Stimulated activated CD4-positive, alpha-beta T cell treated with anti-CD3 and anti-CD28 coated beads, TNF-alpha, amount 100 ng/mL, for 48 hours (primary cell): ENCODE data around the gene CEP170B.
"Not testable (repeated sequence)": the region's sequence is repeated elsewhere in the genome, so short reads cannot be mapped to it uniquely, and the experiment has no call there.

Source experiments
- DNase-seq, 3 donors: peaks; one replicate each; pipeline ENCODE4 v3.0.0-alpha.2; 2020; ENCODE audit warnings: low read depth in 3 of 3

The CEP170B gene

DNA sequence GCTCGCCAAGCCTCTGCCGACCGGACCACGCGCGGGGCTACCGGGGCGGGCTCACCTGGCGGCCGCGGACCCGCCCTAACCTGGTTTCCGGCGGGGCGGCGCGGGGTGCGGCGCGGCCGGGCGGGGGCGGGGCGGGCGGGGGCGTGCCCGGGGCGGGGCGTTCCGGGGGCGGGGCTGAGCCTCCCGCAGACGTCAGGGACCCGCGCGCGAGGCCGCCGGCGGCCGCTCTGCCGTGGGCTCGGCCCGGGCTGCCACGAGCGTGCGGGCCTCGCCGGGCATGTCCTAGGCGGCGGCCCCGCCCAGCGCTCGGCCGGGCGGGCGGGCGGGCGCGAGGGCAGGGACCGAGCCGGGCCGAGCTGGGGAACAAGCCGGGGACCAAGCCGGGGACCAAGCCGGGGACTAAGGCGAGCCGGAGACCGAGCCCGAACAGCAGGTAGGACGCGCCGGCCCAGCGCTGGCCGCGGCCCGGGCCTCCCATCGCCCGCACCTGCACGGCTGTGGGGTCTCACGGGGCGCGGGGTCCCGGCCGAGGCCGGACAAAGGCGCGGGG is at the start of gene CEP170B:
CEP170B (plus strand) TSS at position 188 of the 550 bp plus-strand sequence. CDS start 3,183 bp downstream, outside the sequence.
- peak in 1 of 3 donors; percentile 27 for DNase-seq

DNA sequence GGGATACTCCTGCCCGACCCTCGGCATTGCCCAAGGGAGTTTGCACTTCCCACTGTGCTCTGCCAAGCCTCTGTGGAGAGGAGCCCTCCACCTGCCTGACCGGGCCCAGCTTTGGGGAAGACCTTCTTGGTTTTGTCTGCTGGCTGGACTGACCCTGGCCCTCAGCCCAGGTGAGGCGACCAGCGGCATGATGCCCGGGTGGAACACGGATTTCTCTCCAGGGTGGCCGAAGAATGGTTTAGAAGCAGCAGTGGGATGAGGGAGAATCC is 48.5 kb upstream of the CEP170B start:
- DNase-seq: no peak

DNA sequence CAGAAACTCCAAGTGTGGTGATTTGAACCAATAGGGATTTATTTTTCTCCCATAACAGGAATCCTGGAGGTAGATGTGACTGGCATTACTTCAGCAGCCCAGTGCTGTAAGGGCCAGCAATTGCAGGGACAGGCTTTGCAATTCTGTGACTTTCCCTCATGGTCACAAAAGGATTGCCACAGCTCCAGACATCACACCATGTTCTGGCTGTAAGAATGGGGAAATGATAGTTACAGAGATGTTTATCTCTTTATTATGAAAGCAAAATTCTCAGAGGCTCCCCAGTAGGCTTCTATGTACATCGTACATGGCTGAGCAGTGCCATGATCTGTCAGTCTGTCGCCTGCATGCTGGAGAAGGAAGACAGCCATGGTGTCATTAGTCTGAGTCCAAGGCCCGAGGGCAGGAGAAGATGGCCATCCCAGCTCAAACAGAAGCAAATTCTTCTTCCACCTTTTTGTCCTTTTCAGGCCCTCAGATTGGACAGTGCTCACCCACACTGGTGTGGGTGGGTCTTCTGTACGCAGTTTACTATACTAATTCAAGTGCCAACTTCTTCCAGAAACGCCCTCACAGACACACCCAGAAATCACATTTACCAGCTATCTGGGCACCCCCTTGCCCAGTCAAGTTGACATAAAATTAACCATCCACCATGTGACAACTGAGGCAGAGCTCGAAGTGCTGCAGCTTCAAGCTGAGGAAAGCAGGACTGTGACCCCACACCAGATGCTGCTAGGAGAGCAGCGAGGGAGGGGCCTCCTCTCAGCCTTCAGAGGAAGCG is 46.9 kb upstream of the CEP170B start:
- DNase-seq: no peak

DNA sequence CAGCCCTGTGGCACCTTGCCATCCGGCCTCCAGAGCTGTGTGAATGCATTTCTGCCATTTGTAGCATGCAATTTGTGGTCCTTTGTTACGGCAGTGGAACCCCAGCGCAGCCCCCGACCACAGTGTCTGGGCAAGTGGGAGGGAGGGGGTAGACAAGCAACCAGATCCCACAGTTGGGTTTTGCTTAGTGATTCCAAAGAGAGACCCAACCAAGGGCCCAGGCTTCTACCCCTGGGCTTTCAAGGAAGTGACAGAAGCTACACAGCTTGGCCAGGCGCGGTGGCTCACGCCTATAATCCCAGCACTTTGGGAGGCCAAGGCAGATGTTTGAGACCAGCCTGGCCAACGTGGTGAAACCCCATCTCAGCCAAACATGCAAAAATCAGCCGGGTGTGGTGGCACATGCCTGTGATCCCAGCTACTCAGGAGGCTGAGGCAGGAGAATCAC is 46.3 kb upstream of the CEP170B start:
- no peak for DNase-seq

DNA sequence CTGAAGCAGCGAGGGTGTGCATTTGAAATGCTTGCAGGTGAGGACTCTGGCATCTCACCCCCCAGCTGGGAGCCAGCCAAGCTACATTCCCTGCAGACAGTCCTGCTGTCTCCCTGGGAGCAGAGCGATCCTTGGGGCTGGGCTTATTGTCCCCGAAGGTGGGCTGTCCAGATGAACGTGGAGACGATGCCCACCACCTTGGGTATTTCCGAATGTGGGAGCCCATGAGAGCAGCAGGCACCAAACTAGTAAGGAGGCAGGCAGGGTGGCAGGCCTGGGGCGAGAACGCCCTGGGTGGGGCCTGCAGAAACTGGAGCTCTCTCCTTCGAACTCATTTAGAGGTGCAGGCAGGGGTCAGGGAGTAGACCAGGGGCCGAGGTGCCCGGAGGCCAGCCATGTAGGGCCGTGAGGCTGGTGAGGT is 45.7 kb upstream of the CEP170B start:
- no peak for DNase-seq

DNA sequence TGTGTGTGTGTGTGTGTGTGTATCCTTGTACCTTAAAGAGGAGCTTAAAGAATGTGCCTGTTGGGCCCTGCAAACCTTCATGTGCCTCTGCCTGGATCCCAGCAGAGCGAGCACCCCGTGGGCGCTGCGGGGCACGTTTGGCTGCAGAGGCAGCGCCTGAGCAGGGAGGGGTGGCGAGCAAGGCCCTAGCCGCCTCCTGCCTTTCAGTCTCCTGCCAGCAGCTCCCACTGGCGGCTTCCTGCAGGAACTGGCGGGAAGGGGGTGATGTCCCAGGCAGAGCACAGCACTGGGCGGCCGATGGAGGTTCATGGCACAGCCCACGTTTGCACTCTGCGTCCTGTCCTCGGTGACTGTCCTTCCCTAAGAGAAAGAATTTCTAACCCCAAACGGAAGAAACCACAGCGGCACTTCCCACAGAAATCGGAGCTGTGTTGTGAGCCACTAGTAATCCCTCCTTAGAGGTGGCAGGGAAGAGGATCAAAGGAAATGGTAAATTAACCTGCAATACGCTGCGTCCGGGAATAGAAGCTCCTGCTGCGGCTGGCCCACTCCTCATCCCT is 44.3 kb upstream of the CEP170B start:
- no peak for DNase-seq

DNA sequence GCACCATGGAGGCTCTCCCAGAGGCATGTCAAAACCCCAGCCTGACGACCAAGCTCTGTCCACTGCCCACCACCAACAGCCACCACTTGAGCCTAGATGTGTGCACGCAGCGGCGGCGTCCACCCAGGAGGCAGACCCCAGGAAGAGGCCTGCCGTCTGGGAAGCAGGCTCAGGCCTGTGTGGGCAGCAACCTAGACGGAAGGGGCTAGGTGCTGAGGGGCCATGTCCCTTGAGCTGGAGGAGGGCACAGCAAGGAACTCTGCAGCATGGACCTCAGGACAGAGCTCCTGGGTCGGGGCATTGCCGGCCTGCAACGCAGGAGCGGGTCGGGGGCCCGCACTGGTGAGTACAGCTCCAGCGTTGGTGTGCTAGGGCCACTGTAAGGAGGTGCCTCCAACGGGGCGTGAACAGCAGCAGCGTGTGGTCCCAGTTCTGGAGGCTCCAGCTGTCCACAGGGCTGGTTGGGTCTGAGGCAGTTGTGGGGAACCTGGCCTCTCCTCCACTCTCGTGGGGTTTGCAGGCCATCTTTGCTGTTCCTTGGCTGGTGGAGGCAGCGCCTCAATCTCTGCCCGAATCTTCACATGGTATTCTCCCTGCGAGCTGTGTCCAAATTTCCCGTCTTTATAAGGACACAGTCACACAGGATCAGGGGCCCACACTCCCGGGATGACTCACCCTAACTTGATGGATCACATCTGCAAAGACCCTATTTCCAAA is 43.7 kb upstream of the CEP170B start:
- no peak for DNase-seq

DNA sequence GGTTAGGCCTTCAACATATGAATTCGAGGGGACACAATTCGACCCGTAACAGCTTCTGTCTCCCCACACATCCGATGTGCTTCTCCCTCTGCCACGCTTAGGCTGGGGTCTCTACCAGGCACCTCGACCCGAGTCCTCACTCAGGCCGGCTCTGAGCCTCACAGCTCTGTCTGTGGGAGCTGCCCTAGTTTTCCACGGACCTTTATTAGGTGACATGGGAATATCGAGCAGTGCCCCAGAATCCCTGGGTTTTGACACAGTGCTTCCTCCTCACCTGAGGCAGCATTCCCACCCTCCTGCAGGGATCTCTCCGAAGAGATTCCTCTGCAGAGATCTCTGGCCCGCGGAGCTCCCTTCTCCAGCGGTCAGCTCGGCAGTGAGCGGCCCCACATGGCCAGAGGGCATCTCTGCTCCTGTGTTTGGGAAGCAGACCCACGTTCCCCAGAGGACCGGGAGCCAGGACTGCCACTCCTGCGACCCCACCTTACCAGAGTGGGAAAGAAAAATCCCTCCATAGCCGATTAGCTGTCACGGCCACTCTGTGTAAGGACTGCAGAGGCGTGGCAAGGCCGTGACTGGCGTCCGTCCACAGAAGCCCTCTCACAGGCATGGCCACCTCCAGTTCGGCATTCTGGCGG is 43.0 kb upstream of the CEP170B start:
- DNase-seq: no peak

DNA sequence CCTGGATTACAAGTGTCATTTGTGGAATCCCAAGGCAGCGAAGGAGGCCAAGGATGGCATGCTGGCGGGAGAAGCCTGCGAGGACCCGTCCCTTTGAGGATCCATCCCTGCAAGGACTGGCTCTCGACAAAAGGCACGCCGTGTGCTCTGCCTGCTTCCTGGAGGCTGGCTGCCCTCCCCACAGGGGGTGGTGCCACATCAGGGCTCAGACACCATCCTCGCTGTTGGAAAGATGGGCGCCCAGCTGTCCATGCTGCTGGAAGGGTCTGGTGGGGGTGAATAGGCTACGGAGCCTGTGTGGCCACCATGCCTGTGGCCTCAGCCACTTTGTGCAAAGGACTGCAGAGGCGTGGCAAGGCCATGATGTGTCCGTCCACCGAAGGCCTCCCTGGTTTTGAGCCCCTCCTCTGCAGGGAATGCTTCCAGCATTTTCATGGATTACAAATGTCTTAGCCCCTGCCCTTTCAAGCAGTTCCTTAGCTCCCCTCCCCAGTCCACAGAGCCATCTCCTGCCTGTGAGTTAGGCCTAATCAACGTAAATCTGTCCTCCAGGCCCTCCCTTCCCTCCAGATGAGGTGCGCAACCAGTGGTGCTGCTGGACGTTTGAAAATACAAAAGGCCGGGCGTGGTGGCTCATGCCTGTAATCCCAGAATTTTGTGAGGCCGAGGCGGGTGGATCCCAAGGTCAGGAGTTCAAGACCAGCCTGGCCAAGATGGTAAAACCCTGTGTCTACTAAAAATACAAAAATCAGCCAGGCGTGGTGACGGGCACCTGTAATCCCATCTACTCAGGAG is 42.0 kb upstream of the CEP170B start:
- no peak for DNase-seq

DNA sequence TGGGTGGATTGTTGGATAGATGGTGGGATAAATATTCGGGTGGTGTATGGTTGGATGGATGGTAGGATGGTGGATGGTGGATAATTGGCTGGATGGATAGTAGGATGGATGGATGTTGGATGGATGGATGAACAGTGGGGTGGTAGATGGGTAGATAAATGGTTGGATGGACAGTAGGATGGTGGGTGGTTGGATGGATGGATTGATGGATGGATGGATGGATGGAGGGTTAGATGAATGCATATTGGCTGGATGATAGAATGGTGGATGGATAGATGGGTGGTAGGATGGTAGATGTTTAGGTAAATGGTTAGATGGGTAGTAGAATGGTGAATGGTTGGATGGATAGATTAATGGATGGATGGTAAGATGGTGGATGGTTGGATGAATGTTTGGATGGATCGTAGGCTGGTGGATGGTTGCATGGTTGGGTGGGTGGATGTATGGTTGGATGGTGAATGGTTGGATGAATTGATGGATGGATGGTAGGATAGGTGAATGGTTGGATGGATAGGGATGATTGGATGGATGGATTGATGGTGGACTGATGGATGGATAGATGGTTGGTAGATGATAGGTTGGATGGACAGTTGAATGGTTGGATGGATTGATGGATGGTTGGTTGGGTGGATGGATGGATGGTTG is 40.6 kb upstream of the CEP170B start:
- DNase-seq: no peak

DNA sequence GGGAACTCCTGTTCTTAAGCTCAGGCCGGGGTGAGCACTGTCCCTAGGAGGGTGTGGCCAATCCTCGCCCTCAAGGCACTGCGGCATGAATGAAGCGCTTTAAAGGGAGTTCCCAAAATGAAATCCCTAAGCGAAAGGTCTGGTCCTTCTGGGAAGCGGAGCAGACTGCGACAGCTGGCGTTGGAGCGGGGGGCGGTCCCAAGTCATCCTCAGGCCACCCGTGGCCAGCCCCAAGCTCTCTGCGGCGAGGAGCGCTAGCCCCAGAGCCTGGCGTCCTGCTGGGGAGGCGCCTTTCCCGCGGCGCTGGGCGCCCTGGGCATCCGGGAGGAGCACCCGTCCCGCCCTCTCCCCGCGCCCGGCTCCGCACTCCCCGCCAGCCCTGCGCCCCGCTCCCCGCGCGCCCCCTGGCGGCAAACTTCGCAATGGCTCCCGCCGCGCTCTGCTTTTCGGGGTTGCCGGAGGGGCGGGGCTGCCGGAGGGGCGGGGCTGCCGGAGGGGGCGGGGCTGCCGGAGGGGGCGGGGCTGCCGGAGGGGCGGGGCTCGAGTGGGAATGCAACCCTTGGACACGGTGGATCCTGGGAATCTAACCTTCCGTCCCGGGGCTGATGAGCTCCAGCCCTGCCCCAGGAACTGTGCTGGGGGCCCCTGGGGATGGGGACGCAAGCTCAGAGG is 38.7 kb upstream of the CEP170B start:
- peak; percentile 84 to 94 (median 94) for DNase-seq

DNA sequence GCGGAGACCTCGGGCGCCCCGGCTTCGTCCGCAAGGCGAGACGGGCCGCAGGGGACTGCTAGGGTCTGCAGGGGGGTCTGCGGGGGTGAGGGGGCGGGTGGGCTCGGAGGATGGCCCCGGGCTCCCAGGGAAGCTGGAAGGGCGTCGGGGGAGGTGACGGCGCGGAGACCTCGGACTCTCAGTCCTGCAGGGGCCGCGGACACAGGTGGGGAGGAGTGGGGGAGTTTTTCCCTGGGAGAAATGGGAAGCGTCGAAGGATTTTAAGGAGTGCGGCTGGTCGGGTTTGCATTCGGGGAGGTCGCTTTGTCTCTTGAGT is 38.2 kb upstream of the CEP170B start:
- DNase-seq: no peak

DNA sequence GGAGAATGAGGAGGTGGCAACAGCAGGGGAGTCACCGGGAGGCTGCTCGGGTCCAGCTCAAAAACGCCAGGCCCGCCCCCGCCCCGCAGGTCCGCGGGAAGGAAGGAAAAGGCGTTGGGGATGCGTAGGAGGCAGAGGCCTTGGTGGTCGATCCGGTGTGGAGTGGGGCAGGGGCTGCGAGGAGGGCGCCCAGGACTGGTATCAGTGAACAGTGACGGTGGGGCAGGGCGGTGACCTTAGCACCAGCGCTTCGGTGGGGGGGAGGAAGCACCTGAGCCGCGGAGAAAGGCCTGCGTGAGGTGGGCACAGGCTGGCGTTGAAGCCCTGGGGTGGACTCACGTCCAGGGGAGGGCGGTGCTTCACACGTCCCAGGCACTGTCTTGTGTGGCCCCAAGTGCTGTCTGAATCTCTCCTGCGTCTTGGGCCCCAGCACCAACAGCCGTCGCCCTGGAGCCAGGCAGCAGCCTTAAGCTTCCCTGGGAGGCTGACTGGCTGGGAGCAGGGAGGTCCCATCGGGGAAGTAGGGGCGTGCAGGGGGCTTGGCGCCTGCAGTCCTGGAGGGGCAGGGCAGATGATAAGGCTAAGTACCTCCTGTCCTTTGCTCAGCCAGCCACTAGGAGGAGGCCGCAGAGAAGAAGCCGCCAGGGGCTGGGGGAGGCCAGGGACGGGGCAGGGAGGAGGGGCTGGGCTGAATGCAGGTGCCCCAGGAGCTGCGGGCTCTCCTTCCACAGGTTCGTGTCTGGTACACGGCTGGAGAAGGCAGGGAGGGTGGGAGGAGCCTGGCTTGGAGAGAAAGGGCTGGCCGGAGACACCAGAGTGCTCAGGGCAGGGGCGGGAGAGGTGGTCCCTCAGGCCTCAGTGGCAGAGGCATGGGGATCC is 37.7 kb upstream of the CEP170B start:
- DNase-seq: peak in 2 of 3 donors; percentile 36 to 52

DNA sequence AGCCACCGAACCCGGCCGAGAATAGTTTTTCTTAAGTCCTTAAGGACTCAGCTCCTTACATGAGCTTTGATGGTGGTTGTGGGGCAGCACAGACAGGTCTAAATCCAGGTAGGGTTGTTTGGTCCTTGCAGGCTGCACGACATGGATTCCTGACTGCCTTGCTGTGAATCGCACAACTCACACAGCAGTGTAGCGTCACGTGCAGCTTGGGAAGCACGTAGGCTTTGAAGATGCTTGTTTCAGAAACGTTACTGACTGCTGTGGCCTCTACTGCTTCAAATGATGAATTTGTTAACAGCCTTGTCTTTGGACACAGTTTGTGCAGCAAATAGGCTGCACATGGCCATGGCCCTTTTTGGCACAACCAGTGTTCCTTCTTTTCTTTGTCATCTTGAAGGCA is 34.3 kb upstream of the CEP170B start:
- no peak for DNase-seq

DNA sequence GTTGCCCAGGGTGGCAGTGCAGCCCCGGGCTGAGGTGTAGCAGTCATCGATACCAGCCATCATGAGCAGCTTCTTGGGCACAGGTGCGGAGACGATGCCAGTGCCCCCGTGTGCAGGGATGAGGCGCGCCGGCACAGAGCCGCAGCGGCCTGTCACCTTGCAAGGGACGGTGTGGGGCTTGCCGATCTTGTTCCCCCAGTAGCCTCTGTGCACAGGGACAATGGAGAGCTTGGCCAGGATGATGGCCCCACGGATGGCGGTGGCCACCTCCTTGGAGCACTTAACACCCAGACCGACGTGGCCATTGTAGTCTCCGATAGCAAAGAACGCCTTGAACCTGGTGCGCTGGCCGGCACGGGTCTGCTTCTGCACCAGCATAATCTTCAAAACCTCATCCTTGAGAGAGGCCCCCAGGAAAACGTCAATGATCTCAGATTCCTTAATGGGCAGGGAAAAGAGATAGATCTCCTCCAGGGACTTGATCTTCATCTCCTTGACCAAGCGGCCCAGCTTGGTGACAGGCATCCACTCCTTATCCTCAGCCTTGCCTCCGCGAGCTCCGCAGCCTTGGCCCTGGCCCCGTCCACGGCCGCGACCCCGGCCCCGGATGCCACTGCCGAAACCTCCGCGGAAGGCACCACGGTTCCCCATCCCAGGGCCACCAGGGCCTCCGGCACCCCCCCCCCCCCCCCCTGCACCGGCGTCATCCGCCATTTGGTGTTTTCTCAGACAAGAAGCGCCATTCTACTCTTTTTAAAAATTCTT is 28.7 kb upstream of the CEP170B start:
- not testable (repeated sequence) for DNase-seq

DNA sequence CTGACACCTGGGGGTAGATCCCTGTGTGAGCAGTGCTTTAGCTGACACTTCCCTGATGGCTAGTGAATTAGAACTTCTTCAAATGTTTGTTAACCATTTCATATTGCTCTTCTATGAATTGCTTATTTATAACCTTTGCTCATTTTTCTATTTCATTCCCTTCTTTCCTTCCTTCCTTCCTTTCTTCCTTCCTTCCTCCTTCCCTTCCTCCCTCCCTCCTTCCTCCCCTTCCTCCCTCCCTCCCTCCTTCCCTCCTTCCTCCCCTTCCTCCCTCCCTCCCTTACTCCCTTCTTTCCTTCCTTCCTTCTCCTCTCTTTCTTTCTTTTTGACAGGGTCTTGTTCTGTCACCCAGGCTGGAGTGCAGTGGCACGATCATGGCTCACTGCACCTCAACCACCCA is 23.3 kb upstream of the CEP170B start:
- DNase-seq: no peak

DNA sequence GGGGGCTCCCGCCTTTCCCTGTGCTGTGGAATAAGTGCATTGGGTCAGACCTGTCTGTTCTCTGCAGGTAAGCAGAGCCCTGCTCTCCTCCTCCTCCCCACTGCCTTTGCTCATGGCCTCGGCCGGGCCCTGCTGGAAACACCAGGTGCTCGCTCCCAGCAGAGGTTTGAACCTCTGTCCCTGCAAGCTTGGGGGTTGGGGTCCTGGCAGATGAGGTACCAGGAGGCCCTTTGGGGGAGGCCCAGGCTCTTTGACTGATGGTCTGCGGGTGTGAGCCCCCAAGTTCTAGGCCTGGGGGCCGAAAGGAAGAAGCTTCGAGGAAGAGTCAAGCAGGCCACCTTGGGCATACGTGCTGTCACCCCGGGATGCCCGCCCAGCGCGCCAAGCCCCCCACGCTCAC is 22.1 kb upstream of the CEP170B start:
- DNase-seq: no peak

DNA sequence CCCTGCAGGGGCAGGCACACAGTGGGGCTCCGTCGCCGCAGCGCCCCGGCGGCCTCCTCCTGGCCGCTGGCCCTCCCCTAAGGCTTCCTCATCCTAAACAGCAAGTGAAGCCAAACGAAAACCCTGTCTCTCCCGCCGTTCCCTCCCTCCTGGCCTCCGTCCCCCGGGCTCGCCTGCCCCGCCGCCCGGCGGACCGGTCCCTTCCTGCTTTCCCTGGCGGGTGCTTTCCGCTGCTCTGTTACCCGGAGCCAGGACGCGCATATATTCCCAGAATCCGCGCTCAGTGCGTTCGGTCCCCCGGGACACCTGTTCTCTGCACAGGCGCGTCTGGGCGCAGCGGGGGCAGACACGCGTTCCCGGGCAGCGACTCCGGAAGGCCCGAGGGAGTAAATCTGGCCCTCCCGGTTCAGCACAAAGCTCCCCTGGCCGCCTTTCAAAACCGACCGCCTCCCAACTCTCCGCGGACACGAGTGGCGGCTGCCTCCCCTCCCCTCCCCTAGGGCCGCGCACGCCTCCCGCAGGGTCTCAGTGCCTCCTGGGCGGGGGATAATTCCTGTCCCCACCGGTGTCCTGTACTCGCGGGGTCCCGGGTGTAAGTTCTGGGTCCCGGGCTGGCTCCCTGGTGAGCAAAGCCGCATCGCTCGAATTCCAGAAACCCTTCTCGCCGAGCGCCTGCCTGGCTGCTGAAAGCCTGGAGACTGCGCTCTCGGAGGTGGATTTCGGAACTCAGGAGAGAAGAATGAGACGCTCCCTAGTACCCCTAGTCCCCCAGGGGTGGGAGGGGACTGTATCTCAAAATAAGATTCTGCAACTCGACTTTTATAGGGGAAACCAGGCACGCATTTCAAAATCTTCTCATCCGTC is 21.4 kb upstream of the CEP170B start:
- DNase-seq: no peak
